Measurements from ENCODE around the gene PAX1.

The PAX1 gene

GRCh38 chr20:21705575-21706260 lies at the start of gene PAX1:
PAX1 (plus strand) TSS chr20:21705664; CDS start chr20:21705713, 49 bp downstream.
- DNase-seq: peak; percentile 18

GRCh38 chr20:21656308-21657067 lies 49.0 kb upstream of the PAX1 start:
- DNase-seq: no peak

GRCh38 chr20:21661488-21662055 lies 43.9 kb upstream of the PAX1 start:
- DNase-seq: no peak

- no peak for DNase-seq
Measured at GRCh38 chr20:21663465-21663864, 42.0 kb upstream of the PAX1 start.

- no peak for DNase-seq
Measured at GRCh38 chr20:21665687-21666446, 39.6 kb upstream of the PAX1 start.

GRCh38 chr20:21670126-21670525 lies 35.3 kb upstream of the PAX1 start:
- DNase-seq: no peak

GRCh38 chr20:21670981-21671380 lies 34.5 kb upstream of the PAX1 start:
- DNase-seq: no peak

GRCh38 chr20:21677261-21677660 lies 28.2 kb upstream of the PAX1 start:
- no peak for DNase-seq

- no peak for DNase-seq
Measured at GRCh38 chr20:21677781-21678180, 27.7 kb upstream of the PAX1 start.

- no peak for DNase-seq
Measured at GRCh38 chr20:21681234-21681921, 24.1 kb upstream of the PAX1 start.

GRCh38 chr20:21681922-21682318 lies 23.5 kb upstream of the PAX1 start:
- no peak for DNase-seq

GRCh38 chr20:21682521-21682954 lies 22.9 kb upstream of the PAX1 start:
- DNase-seq: peak; percentile 46

GRCh38 chr20:21684671-21685070 lies 20.8 kb upstream of the PAX1 start:
- DNase-seq: no peak

- DNase-seq: peak; percentile 13
Measured at GRCh38 chr20:21685981-21686380, 19.5 kb upstream of the PAX1 start.

- DNase-seq: no peak
Measured at GRCh38 chr20:21693322-21693721, 12.1 kb upstream of the PAX1 start.

GRCh38 chr20:21698494-21699215 lies 6.8 kb upstream of the PAX1 start:
- no peak for DNase-seq

- DNase-seq: no peak
Measured at GRCh38 chr20:21699216-21699508, 6.3 kb upstream of the PAX1 start.

GRCh38 chr20:21701171-21701876 lies 4.1 kb upstream of the PAX1 start:
- no peak for DNase-seq

- DNase-seq: no peak
Measured at GRCh38 chr20:21702016-21702415, 3.4 kb upstream of the PAX1 start.

- peak; percentile 51 for DNase-seq
Measured at GRCh38 chr20:21702553-21703470, 2.7 kb upstream of the PAX1 start.
